Testis (tissue), 2 donors: ENCODE measurements around the gene RPTOR.

Source experiments
- CTCF ChIP-seq, 3 experiments: fragments of 450-650 bp in 2 of 3; fragments of 200-600 bp in 1 of 3; sonication (generic) in 1 of 3; IDR thresholded peaks; one replicate each; pipeline ENCODE4 v1.5.1; 2016 to 2019; ENCODE audit warnings: antibody characterized with exemption in 3 of 3, mild to moderate bottlenecking in 2 of 3, moderate library complexity in 1 of 3
- POLR2A ChIP-seq: fragments of 450-650 bp; IDR thresholded peaks from one replicate; pipeline ENCODE4 v1.6.1; 2017; ENCODE audit warnings: antibody characterized with exemption, mild to moderate bottlenecking, moderate library complexity

GRCh38 chr17:80987941-80988461 lies 443.4 kb downstream of the RPTOR start:
- TF ChIP-seq POLR2A (no peak), CTCF (IDR thresholded peaks at IDR 0.05) (no peak)
